Naive thymus-derived CD4-positive, alpha-beta T cell (primary cell): Measurements from ENCODE around the gene SMIM35. TPM values are rescaled to one million over a fixed set of nuclear protein-coding genes. Genes with fewer than 3 reads are reported as not detected.

Experiments
- ATAC-seq: fragments of 150-1000 bp; cut with Tn5 transposase; 2 replicates; pipeline ENCODE4 v1.10.0; 2021; ENCODE audit warnings: mild to moderate bottlenecking, moderate library complexity
- CTCF ChIA-PET: fragments of 350-600 bp; sonication (Branson Sonifier 250); formaldehyde crosslinking; loops from one replicate; lab custom pipeline; 2021; ENCODE audit warnings: antibody characterized with exemption; lab: Charles Lee
- POLR2A ChIA-PET: fragments of 350-600 bp; sonication (Branson Sonifier 250); formaldehyde crosslinking; loops from one replicate; lab custom pipeline; 2021; ENCODE audit warnings: antibody characterized with exemption, inconsistent platforms; lab: Charles Lee
- DNase-seq, 9 donors: peaks; one replicate each; pipeline versions ENCODE4 v3.0.0 to v3.0.0-alpha.2; 2020 to 2022; ENCODE audit warnings: mixed read lengths in 1 of 9
- H3K27ac ChIP-seq: one replicate; pipeline ENCODE4 v1.7.0; 2013; ENCODE audit warnings: mild to moderate bottlenecking, low read depth, low read length, moderate library complexity
- H3K27me3 ChIP-seq, 2 donors: one replicate each; pipeline ENCODE4 v1.7.0; 2013; ENCODE audit warnings: low read length in 2 of 2, mild to moderate bottlenecking in 2 of 2, moderate library complexity in 2 of 2; ENCODE audit not compliant: control insufficient read depth in 2 of 2, insufficient read depth in 2 of 2
- H3K36me3 ChIP-seq, 3 experiments: 1 replicate in 2 of 3; 2 replicates in 1 of 3; pipeline ENCODE4 v1.7.0; 2013; ENCODE audit warnings: low read length in 3 of 3, mild to moderate bottlenecking in 3 of 3, moderate library complexity in 1 of 3; ENCODE audit not compliant: insufficient read depth in 3 of 3, control insufficient read depth in 2 of 3
- H3K4me1 ChIP-seq, 2 donors: one replicate each; pipeline ENCODE4 v1.7.0; 2013; ENCODE audit warnings: low read length in 2 of 2, mild to moderate bottlenecking in 2 of 2, moderate library complexity in 1 of 2; ENCODE audit not compliant: control insufficient read depth in 2 of 2, insufficient read depth in 2 of 2
- H3K4me3 ChIP-seq: 2 replicates; pipeline ENCODE4 v1.7.0; 2013; ENCODE audit warnings: mild to moderate bottlenecking, low read length
- H3K9me3 ChIP-seq, 3 experiments: 1 replicate in 2 of 3; 2 replicates in 1 of 3; pipeline ENCODE4 v1.7.0; 2013; ENCODE audit warnings: low read length in 3 of 3; ENCODE audit not compliant: control insufficient read depth in 2 of 3
- H3K27ac Mint-ChIP-seq, 9 donors: one replicate each; pipeline ENCODE4 v1.8.0; 2020 to 2022; ENCODE audit warnings: mixed read lengths in 9 of 9, mild to moderate bottlenecking in 8 of 9, moderate library complexity in 5 of 9, inconsistent platforms in 2 of 9
- H3K27me3 Mint-ChIP-seq, 5 donors: one replicate each; pipeline ENCODE4 v1.8.0; 2021 to 2022; ENCODE audit warnings: mixed read lengths in 5 of 5, mild to moderate bottlenecking in 1 of 5
- H3K36me3 Mint-ChIP-seq, 5 donors: one replicate each; pipeline ENCODE4 v1.8.0; 2020 to 2022; ENCODE audit warnings: mixed read lengths in 5 of 5, mild to moderate bottlenecking in 3 of 5, inconsistent platforms in 1 of 5
- H3K4me1 Mint-ChIP-seq, 7 donors: one replicate each; pipeline ENCODE4 v1.8.0; 2020 to 2022; ENCODE audit warnings: mixed read lengths in 7 of 7, mild to moderate bottlenecking in 3 of 7, inconsistent platforms in 1 of 7
- H3K4me3 Mint-ChIP-seq, 10 donors: one replicate each; pipeline ENCODE4 v1.8.0; 2020 to 2022; ENCODE audit warnings: mild to moderate bottlenecking in 10 of 10, mixed read lengths in 10 of 10, moderate library complexity in 6 of 10, inconsistent platforms in 2 of 10
- H3K9me3 Mint-ChIP-seq, 11 donors: one replicate each; pipeline ENCODE4 v1.8.0; 2020 to 2022; ENCODE audit warnings: mixed read lengths in 11 of 11, mild to moderate bottlenecking in 4 of 11, inconsistent platforms in 1 of 11, moderate library complexity in 1 of 11
- intact Hi-C, 2 donors: fragments of 100-400 bp; cut with micrococcal nuclease; formaldehyde crosslinking; loops; one replicate each; pipeline ENCODE4 v1.15.1; 2023
- polyA plus RNA-seq, 2 donors: library from polyadenylated mRNA; unstranded; fragments of 300-500 nt; fragmentation: Illumina TruSeq; gene quantifications; one replicate each; pipeline ENCODE4 v1.2.3, GENCODE V29; 2021
- total RNA-seq, 6 experiments: library from RNA in 5 of 6; stranded (reverse) in 5 of 6; gene quantifications; 1 replicate in 5 of 6; 2 replicates in 1 of 6; pipeline ENCODE4 v1.2.3 and lab custom pipeline; 2021 to 2026

The SMIM35 gene
- total and polyA plus RNA-seq, 7 experiments from 2014 or later, result 0.11 to 0.60 (median 0.28) TPM; not detected in 3

DNA sequence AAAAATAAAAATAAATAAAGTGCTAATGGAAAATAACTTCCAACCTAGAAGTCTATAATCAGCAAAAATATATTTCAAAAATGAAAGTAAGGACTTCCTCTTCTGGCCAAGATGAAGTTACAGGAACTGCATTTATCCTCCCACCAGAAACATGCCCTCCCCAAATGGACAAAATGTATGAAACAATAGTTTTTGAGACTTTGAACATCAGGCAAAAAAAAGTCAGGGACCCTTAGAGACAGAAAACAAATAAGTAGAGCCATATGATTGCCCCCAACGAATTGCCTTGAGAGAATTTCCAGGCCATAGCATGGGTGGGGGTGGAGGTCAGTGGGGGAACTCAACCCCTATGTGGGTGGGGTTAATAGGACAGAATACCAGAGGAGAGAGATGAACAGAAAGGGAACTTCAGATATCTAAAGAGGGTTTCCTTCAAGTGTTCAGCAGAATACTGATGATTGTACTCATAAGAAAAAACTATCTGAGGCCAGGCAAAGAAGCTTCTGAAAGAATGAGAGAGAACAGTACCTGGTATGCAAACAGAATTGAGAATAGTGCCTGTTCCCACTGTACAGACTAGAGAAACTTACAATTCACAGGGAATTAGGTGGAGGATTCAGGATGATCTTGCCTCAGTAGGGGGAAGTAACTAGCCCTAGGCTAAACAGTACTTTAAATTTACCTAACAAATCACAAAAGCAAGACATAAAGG is 127.2 kb downstream of the SMIM35 start:
- H3K4me1 Mint-ChIP-seq, result peaks cover 31 to 76% (median 71%) of the 10 kb centered on the region in 7 donors
- no peak for ATAC-seq
- H3K9me3 ChIP-seq, result no peaks in the 10 kb centered on the region
- H3K36me3 ChIP-seq, result no peaks in the 10 kb centered on the region
- H3K27ac Mint-ChIP-seq, result peak overlapping the region in 3 of 9 donors; percentile 38 to 85 (median 84)
- H3K4me3 Mint-ChIP-seq, result peak overlapping the region in 4 of 10 donors; percentile 12 to 67 (median 42)
- H3K27ac ChIP-seq, result no peak overlapping the region
- H3K27me3 Mint-ChIP-seq, result no peaks in the 10 kb centered on the region
- ChIA-PET CTCF (interaction anchor here (0.6 to 1.2 kb wide), 4 partner anchors 8 to 62 kb away, joined by 3 to 6 read pairs (median 3); no protein-coding TSS in a partner anchor), POLR2A (interaction anchor here (1.0 to 2.5 kb wide), 3 partner anchors 9 to 23 kb away, joined by 4 to 15 read pairs (median 5); no protein-coding TSS in a partner anchor)
- peaks cover 5 to 38% (median 18%) of the 10 kb centered on the region in 11 donors for H3K9me3 Mint-ChIP-seq
- H3K36me3 Mint-ChIP-seq, result peaks cover 14 to 67% (median 34%) of the 10 kb centered on the region in 5 donors
- intact Hi-C loops, result no loop called here
- no peaks in the 10 kb centered on the region for H3K27me3 ChIP-seq
- H3K4me1 ChIP-seq, result peaks cover 9 to 10% of the 10 kb centered on the region in 2 donors
- DNase-seq, result no peak
- no peak overlapping the region for H3K4me3 ChIP-seq

DNA sequence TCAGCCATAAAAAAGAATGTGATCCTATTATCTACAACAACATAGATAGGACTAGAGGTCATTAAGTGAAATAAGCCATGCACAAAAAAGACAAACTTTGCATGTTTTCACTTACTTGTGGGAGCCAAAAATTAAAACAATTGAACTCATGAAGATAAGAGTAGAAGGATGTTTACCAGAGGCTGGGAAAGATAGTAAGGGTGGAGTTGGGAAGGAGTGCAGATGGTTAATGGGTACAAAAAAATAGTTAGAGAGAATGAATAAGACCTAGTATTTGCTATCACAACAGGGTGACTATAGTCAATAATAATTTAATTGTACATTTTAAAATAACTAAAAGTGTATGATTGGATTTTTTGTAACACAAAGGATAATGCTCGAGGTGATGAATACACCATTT is 127.8 kb downstream of the SMIM35 start:
- ATAC-seq (no peak), DNase-seq (no peak)
- intact Hi-C loops, result no loop called here
- H3K4me1 Mint-ChIP-seq, result peaks cover 34 to 81% (median 77%) of the 10 kb centered on the region in 7 donors
- POLR2A ChIA-PET, result no interaction called here
- Histone ChIP-seq H3K27me3 (no peaks in the 10 kb centered on the region), H3K9me3 (no peaks in the 10 kb centered on the region), H3K36me3 (no peaks in the 10 kb centered on the region), H3K4me1 (peaks cover 13 to 17% of the 10 kb centered on the region in 2 donors), H3K4me3 (no peak overlapping the region), H3K27ac (no peak overlapping the region)
- peaks cover 14 to 71% (median 34%) of the 10 kb centered on the region in 5 donors for H3K36me3 Mint-ChIP-seq
- peaks cover 5 to 38% (median 18%) of the 10 kb centered on the region in 11 donors for H3K9me3 Mint-ChIP-seq
- peak overlapping the region in 2 of 9 donors; percentile 49 to 76 for H3K27ac Mint-ChIP-seq
- H3K4me3 Mint-ChIP-seq, result peak overlapping the region in 6 of 10 donors; percentile 6 to 56 (median 46)
- no peaks in the 10 kb centered on the region for H3K27me3 Mint-ChIP-seq
- CTCF ChIA-PET, result no interaction called here

Other genes starting within 250 kb of the SMIM35 start
- gene FXYD6, start 210.3 kb downstream of the SMIM35 start, total RNA-seq, result 1 to 10 TPM in 1 of 5 experiments, under 1 TPM in 2, not detected in 2; 0.10 to 5.4 (median 0.98) TPM
- gene FXYD6, start 210.3 kb downstream of the SMIM35 start, polyA plus RNA-seq, result not detected
- gene TMPRSS13, start 157.6 kb downstream of the SMIM35 start, total RNA-seq, result 1 to 10 TPM; 2.4 to 4.1 (median 3.1) TPM
- under 1 TPM; 0.47 to 0.66 TPM for gene TMPRSS13, start 157.6 kb downstream of the SMIM35 start, polyA plus RNA-seq
- gene IL10RA, start 100.6 kb downstream of the SMIM35 start, total RNA-seq, result 100 to 1,000 TPM; 154 to 300 (median 184) TPM
- 100 to 1,000 TPM in 1 of 2 donors, 10 to 100 TPM in 1; 85.2 to 163 TPM for gene IL10RA, start 100.6 kb downstream of the SMIM35 start, polyA plus RNA-seq
- gene TMPRSS4, start 9.9 kb downstream of the SMIM35 start, total RNA-seq, result not detected
- not detected for gene TMPRSS4, start 9.9 kb downstream of the SMIM35 start, polyA plus RNA-seq
- under 1 TPM in 1 of 5 experiments, not detected in 4; 0.19 TPM for gene SCN4B, start 65.9 kb upstream of the SMIM35 start, total RNA-seq
- not detected for gene SCN4B, start 65.9 kb upstream of the SMIM35 start, polyA plus RNA-seq
- gene SCN2B, start 89.7 kb upstream of the SMIM35 start, total RNA-seq, result not detected
- not detected for gene SCN2B, start 89.7 kb upstream of the SMIM35 start, polyA plus RNA-seq
- gene JAML, start 138.0 kb upstream of the SMIM35 start, total RNA-seq, result 100 to 1,000 TPM in 3 of 5 experiments, 10 to 100 TPM in 2; 64.3 to 120 (median 118) TPM
- gene JAML, start 138.0 kb upstream of the SMIM35 start, polyA plus RNA-seq, result 100 to 1,000 TPM in 1 of 2 donors, 10 to 100 TPM in 1; 94.1 to 195 TPM
- 10 to 100 TPM; 13.3 to 17.4 (median 17.0) TPM for gene MPZL3, start 165.4 kb upstream of the SMIM35 start, total RNA-seq
- 1 to 10 TPM; 3.6 to 4.6 TPM for gene MPZL3, start 165.4 kb upstream of the SMIM35 start, polyA plus RNA-seq
- gene MPZL2, start 177.3 kb upstream of the SMIM35 start, total RNA-seq, result 1 to 10 TPM in 4 of 5 experiments, under 1 TPM in 1; 0.69 to 5.9 (median 1.6) TPM
- gene MPZL2, start 177.3 kb upstream of the SMIM35 start, polyA plus RNA-seq, result 1 to 10 TPM; 1.2 to 1.5 TPM
- gene CD3E, start 217.8 kb upstream of the SMIM35 start, total RNA-seq, result 100 to 1,000 TPM; 392 to 706 (median 670) TPM
- 1,000 to 10,000 TPM in 1 of 2 donors, 100 to 1,000 TPM in 1; 987 to 1,286 TPM for gene CD3E, start 217.8 kb upstream of the SMIM35 start, polyA plus RNA-seq